ENCODE results near the gene LNPK. TPM values are rescaled to one million over a fixed set of nuclear protein-coding genes. Genes with fewer than 3 reads are reported as not detected.

LNPK gene
- total RNA-seq, 2 experiments from 2014 or later = 41.9 to 44.7 TPM

DNA sequence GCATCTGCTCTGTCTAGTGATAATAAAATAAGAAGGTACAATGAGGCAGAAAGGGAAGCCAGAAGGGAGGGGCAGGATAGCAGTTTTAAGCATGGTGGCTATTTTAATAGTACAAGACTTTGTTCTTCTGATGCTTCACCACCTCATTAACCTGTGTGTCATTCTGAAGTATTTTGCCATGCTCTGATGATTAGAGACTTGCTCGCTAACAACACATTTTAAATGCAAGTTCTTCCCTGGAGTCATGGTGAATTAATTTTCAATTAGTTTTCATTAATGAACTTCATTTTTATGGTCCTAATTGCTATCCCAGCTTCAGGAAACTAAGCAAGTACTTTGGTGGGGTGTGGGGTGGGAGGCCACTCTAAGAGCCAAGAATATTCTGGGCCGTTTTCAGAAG, 25.7 kb upstream of the LNPK start:
- no peak for ATAC-seq
- DNase-seq = no peak
- Mint-ChIP-seq H3K4me1 (ENCODE audit: low read depth) (no peaks in the 10 kb centered on the region), H3K27ac (no peak overlapping the region), H3K27me3 (peaks cover 21% of the 10 kb centered on the region), H3K4me3 (no peak overlapping the region), H3K36me3 (ENCODE audit: low read depth) (no peaks in the 10 kb centered on the region), H3K9me3 (no peaks in the 10 kb centered on the region)
- TF ChIP-seq, protein P1, sequence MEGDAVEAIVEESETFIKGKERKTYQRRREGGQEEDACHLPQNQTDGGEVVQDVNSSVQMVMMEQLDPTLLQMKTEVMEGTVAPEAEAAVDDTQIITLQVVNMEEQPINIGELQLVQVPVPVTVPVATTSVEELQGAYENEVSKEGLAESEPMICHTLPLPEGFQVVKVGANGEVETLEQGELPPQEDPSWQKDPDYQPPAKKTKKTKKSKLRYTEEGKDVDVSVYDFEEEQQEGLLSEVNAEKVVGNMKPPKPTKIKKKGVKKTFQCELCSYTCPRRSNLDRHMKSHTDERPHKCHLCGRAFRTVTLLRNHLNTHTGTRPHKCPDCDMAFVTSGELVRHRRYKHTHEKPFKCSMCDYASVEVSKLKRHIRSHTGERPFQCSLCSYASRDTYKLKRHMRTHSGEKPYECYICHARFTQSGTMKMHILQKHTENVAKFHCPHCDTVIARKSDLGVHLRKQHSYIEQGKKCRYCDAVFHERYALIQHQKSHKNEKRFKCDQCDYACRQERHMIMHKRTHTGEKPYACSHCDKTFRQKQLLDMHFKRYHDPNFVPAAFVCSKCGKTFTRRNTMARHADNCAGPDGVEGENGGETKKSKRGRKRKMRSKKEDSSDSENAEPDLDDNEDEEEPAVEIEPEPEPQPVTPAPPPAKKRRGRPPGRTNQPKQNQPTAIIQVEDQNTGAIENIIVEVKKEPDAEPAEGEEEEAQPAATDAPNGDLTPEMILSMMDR (IDR thresholded peaks at IDR 0.05) = no peak
- CTCF ChIA-PET = no interaction called here
- intact Hi-C loops (cut with micrococcal nuclease) = no loop called here
- POLR2A ChIA-PET = no interaction called here

DNA sequence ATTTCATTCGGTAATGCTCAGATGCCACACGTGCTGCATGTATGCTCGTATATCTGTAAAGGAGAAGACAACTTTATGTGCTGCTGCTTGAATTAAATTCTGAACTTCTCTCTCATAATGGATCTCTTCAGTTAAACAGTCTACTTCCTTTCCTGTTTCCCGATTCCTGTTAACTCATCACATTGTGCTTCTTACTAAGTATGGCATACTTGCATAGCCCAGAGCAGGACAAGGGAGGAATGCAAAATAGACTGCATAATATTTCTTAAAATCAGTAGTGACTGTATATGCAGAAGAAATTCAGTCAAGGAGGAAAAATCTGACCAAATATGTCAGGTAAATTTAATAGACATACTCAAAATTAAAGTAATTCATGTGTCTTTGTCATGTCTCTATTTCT, 23.9 kb upstream of the LNPK start:
- Mint-ChIP-seq H3K9me3 (no peaks in the 10 kb centered on the region), H3K27me3 (peaks cover 24% of the 10 kb centered on the region), H3K36me3 (ENCODE audit: low read depth) (no peaks in the 10 kb centered on the region), H3K4me3 (no peak overlapping the region), H3K4me1 (ENCODE audit: low read depth) (no peaks in the 10 kb centered on the region), H3K27ac (no peak overlapping the region)
- TF ChIP-seq, protein P1 (IDR thresholded peaks at IDR 0.05) = no peak
- ATAC-seq (no peak), DNase-seq (no peak)
- intact Hi-C loops (cut with micrococcal nuclease) = no loop called here
- ChIA-PET CTCF (no interaction called here), POLR2A (interaction anchor here (0.7 kb wide), 1 partner anchor 1365 kb away, joined by 3 read pairs; no protein-coding TSS in a partner anchor)

DNA sequence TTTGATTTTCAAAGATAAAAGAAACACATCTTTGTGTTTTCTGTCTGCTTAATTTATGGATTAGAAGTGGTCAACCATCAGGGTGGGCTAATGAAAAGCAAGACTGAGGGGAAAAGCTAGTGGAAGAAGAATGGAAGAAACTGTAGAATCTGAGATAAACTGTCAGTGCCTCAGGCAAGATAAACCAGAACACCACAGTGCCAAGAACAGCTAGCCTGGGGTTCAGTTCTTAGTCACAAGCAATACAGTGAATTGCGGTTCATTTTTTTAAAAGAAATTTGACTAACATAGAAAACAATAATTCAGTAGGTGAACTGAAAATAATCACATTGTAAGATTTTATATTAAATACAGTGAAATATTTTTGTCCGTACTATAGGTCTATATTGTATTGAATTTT, 22.0 kb upstream of the LNPK start:
- no peaks in the 10 kb centered on the region for H3K36me3 Mint-ChIP-seq (ENCODE audit: low read depth)
- no peak for ATAC-seq
- intact Hi-C loops (cut with micrococcal nuclease) = no loop called here
- POLR2A ChIA-PET = no interaction called here
- no peak overlapping the region for H3K4me3 Mint-ChIP-seq
- H3K27ac Mint-ChIP-seq = no peak overlapping the region
- peaks cover 1% of the 10 kb centered on the region for H3K9me3 Mint-ChIP-seq
- no peaks in the 10 kb centered on the region for H3K4me1 Mint-ChIP-seq (ENCODE audit: low read depth)
- peaks cover 29% of the 10 kb centered on the region for H3K27me3 Mint-ChIP-seq
- TF ChIP-seq, protein P1 (IDR thresholded peaks at IDR 0.05) = no peak
- CTCF ChIA-PET = no interaction called here
- DNase-seq = no peak

DNA sequence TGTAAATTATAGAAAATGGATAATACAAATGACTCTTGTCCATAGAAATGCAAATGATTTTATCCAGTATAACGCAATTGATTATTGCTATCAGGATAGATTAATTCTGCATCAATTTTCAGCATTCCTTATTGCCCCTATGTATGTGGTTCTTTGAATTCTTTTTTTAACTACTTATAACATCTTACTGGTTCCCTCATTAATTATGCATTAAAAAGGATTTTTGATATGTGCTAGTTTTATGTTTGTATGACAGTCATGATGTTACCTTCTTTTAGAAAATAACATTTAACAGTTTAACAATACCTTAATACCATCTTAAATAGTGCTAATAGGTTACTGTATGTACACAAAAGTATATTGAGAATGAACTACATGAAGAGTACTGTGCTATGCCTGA, 20.0 kb upstream of the LNPK start:
- POLR2A ChIA-PET = no interaction called here
- H3K27ac Mint-ChIP-seq = no peak overlapping the region
- TF ChIP-seq, protein P1 (IDR thresholded peaks at IDR 0.05) = no peak
- no peaks in the 10 kb centered on the region for H3K36me3 Mint-ChIP-seq (ENCODE audit: low read depth)
- no peak overlapping the region for H3K4me3 Mint-ChIP-seq
- CTCF ChIA-PET = no interaction called here
- peaks cover 1% of the 10 kb centered on the region for H3K9me3 Mint-ChIP-seq
- no peaks in the 10 kb centered on the region for H3K4me1 Mint-ChIP-seq (ENCODE audit: low read depth)
- intact Hi-C loops (cut with micrococcal nuclease) = no loop called here
- ATAC-seq = no peak
- peaks cover 31% of the 10 kb centered on the region for H3K27me3 Mint-ChIP-seq
- no peak for DNase-seq

DNA sequence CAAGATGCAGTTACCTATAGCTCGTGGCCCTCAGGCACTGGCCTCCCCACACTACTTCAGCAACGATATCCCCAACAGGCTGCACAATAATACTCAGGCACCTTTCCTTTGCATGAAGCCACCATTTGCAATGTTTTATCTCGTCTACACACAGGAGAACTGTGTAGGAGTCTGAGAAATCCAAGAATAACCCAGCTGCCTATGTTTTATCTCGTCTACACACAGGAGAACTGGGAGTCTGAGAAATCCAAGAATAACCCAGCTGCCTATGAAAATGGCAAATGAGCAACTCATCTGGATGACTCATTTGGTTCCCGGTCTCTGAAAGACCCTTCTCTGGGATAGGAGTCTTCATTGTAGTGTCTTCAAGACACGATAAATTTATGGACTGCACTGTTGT, 18.3 kb upstream of the LNPK start:
- peaks cover 28% of the 10 kb centered on the region for H3K27me3 Mint-ChIP-seq
- CTCF ChIA-PET = no interaction called here
- DNase-seq = no peak
- no peaks in the 10 kb centered on the region for H3K4me1 Mint-ChIP-seq (ENCODE audit: low read depth)
- no peak for ATAC-seq
- intact Hi-C loops (cut with micrococcal nuclease) = no loop called here
- TF ChIP-seq, protein P1 (IDR thresholded peaks at IDR 0.05) = no peak
- H3K36me3 Mint-ChIP-seq (ENCODE audit: low read depth) = no peaks in the 10 kb centered on the region
- no peak overlapping the region for H3K4me3 Mint-ChIP-seq
- POLR2A ChIA-PET = no interaction called here
- H3K9me3 Mint-ChIP-seq = peaks cover 1% of the 10 kb centered on the region
- H3K27ac Mint-ChIP-seq = no peak overlapping the region

Data from activated CD8-positive, alpha-beta T cell treated with anti-CD3 and anti-CD28 coated beads for 36 hours (primary cell).